IMR-90 (cell line): ENCODE results near the gene GYPB.
"Not testable (repeated sequence)": the region's sequence is repeated elsewhere in the genome, so short reads cannot be mapped to it uniquely, and the experiment has no call there.

Experiments
- BHLHE40 ChIP-seq: fragments of 150-350 bp; IDR thresholded peaks from 2 replicates; pipeline ENCODE4 v1.6.1; 2016; ENCODE audit warnings: mild to moderate bottlenecking, low read depth, low read length
- CEBPB ChIP-seq: IDR thresholded peaks from 2 replicates; pipeline ENCODE4 v1.6.1; 2012; ENCODE audit warnings: low read depth, low read length, improper control_type of control experiment
- CHD1 ChIP-seq: IDR thresholded peaks from 2 replicates; pipeline ENCODE4 v1.6.1; 2012; ENCODE audit warnings: low read depth, low read length, improper control_type of control experiment
- ELK1 ChIP-seq: fragments of 150-350 bp; IDR thresholded peaks from 2 replicates; pipeline ENCODE4 v1.6.1; 2016; ENCODE audit warnings: low read depth, mild to moderate bottlenecking, low read length, moderate library complexity, borderline replicate concordance
- FOS ChIP-seq: fragments of 150-350 bp; IDR thresholded peaks from 2 replicates; pipeline ENCODE4 v1.6.1; 2016; ENCODE audit warnings: low read depth, low read length
- MAFK ChIP-seq: IDR thresholded peaks from 2 replicates; pipeline ENCODE4 v1.6.1; 2012; ENCODE audit warnings: low read depth, low read length, improper control_type of control experiment
- NFE2L2 ChIP-seq: fragments of 150-350 bp; IDR thresholded peaks from 2 replicates; pipeline ENCODE4 v1.6.1; 2016; ENCODE audit warnings: low read depth, mild to moderate bottlenecking, low read length
- POLR2A ChIP-seq: IDR thresholded peaks from 2 replicates; pipeline ENCODE4 v1.6.1; 2012; ENCODE audit warnings: mild to moderate bottlenecking, low read depth, low read length
- RAD21 ChIP-seq: IDR thresholded peaks from 2 replicates; pipeline ENCODE4 v1.6.1; 2012; ENCODE audit warnings: low read length, improper control_type of control experiment
- RCOR1 ChIP-seq: IDR thresholded peaks from 2 replicates; pipeline ENCODE4 v1.6.1; 2012; ENCODE audit warnings: mild to moderate bottlenecking, low read length, improper control_type of control experiment; ENCODE audit not compliant: insufficient replicate concordance
- RFX5 ChIP-seq: IDR thresholded peaks from 2 replicates; pipeline ENCODE4 v1.8.0; 2012; ENCODE audit warnings: low read depth, mild to moderate bottlenecking, low read length, moderate library complexity
- SMC3 ChIP-seq: fragments of 150-350 bp; IDR thresholded peaks from 2 replicates; pipeline ENCODE4 v1.6.1; 2016; ENCODE audit warnings: low read depth, mild to moderate bottlenecking, antibody characterized with exemption, low read length, moderate library complexity
- USF2 ChIP-seq: fragments of 150-350 bp; IDR thresholded peaks from 2 replicates; pipeline ENCODE4 v1.6.1; 2017; ENCODE audit warnings: mild to moderate bottlenecking, antibody characterized with exemption, low read length, low read depth
- TF ChIP-seq, protein P1 (sequence below): conservative IDR thresholded peaks from 2 replicates; pipeline ENCODE4 v1.5.1; 2012; ENCODE audit warnings: mild to moderate bottlenecking, low read depth, low read length, improper control_type of control experiment

- not testable (repeated sequence) for TF ChIP-seq POLR2A, RFX5, CEBPB, RAD21, USF2, SMC3, RCOR1, MAFK, CHD1, FOS, ELK1, NFE2L2, BHLHE40
- TF ChIP-seq, protein P1, sequence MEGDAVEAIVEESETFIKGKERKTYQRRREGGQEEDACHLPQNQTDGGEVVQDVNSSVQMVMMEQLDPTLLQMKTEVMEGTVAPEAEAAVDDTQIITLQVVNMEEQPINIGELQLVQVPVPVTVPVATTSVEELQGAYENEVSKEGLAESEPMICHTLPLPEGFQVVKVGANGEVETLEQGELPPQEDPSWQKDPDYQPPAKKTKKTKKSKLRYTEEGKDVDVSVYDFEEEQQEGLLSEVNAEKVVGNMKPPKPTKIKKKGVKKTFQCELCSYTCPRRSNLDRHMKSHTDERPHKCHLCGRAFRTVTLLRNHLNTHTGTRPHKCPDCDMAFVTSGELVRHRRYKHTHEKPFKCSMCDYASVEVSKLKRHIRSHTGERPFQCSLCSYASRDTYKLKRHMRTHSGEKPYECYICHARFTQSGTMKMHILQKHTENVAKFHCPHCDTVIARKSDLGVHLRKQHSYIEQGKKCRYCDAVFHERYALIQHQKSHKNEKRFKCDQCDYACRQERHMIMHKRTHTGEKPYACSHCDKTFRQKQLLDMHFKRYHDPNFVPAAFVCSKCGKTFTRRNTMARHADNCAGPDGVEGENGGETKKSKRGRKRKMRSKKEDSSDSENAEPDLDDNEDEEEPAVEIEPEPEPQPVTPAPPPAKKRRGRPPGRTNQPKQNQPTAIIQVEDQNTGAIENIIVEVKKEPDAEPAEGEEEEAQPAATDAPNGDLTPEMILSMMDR, result not testable (repeated sequence)
These were observed 23.0 kb downstream of the GYPB start for GRCh38 chr4:143996193-143996592.
